NCI-H226 (cell line): ENCODE measurements around the gene EDN2.

Source experiments
- DNase-seq: peaks from one replicate; pipeline ENCODE4 v3.0.0-alpha.2; 2015

The EDN2 gene

GRCh38 chr1:41497461-41498030 is 13.1 kb upstream of the EDN2 start:
- DNase-seq = no peak

DNA sequence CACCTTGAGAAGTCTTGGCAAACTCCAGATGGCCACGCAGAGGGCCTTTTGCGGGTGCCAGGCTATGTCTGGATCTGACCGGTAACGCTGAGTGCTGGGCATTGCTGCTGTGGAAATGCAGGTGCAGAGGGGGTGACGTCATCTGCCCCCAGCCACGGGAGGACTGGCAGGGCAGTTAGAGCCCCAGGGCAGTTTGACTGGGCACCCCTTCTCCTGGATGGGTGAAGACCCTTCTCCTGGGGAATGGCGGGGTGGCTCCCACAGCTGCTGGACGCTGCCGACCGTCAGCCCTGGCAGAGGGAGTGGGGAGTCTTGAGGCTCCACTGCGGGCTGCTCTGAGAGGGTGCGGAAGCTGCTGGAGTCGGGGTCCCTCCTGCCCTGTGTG is 12.6 kb upstream of the EDN2 start:
- DNase-seq = no peak

- peak; percentile 91 for DNase-seq
These were observed 11.9 kb upstream of the EDN2 start for GRCh38 chr1:41496080-41497055.

GRCh38 chr1:41495210-41495948 is 10.9 kb upstream of the EDN2 start:
- DNase-seq = peak; percentile 69

DNA sequence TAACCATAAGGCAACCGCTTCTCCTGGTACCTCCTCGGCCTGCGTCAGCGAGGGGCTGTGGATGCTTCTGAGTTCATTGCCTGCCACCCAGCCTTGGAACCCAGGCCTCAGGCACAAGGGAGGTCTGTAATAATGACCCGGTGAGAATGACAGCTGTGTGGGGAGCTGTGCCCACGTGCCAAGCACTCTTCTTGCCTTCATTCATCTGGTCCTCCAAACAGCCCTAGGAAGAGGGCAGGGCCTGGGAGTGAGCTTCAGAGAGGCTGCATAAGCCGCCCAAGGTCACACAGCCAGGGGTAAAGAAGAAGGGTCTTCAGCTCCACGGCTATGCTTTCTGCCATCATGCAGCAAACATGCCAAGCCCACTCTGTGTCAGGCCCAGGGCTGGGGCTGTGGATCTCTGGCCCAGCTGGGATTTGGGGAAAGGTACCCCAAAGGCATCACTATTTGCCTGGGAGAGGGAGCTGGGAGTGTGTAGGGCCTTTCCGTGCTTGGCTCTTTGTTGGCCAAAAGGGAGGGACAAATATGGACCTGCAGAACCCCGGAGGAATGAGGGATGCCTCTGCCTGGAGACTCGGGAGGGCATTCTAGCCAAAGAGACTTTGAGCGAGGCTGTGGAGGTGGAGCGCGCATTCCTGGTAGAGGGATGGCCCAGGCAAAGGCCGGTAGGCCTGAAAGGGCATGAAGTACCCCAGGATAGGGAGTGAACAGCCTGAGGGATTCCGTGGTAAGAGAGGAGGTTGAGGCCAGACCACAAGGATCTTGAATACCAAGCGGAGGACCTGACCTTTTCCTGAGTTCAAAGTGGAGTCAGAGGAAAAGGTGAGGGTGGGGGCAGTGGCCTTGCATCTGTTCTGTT is 10.1 kb upstream of the EDN2 start:
- peak; percentile 58 for DNase-seq

- DNase-seq = no peak
These were observed 9.3 kb upstream of the EDN2 start for GRCh38 chr1:41493626-41494350.

- DNase-seq = peak; percentile 98
These were observed 8.6 kb upstream of the EDN2 start for GRCh38 chr1:41493117-41493536.

DNA sequence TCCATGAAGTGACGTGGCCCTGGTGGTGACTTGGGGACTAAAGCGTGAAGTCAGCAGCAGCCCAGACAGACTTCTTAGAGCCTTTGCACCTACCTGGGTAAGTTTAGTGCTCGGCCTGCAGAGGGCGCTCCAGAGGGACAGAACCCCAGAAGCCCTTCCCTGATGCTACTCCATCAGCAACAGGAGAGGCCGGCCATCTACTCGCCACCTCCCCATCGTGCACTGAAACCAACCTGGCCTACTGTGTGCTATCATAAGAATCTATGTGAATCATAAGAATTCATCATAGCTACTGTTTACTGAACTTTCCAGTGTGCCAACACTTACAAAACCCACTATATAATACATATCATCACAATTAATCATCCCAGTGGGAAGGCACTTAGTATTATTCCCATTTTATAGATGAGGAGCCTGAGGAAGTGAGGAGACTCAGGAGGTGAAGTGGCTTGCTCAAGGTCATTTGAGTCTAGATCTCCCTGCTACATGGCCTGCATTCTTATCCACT is 7.9 kb upstream of the EDN2 start:
- DNase-seq = no peak

- no peak for DNase-seq
These were observed 6.4 kb upstream of the EDN2 start for GRCh38 chr1:41490911-41491310.

GRCh38 chr1:41489561-41489960 is 5.1 kb upstream of the EDN2 start:
- no peak for DNase-seq

DNA sequence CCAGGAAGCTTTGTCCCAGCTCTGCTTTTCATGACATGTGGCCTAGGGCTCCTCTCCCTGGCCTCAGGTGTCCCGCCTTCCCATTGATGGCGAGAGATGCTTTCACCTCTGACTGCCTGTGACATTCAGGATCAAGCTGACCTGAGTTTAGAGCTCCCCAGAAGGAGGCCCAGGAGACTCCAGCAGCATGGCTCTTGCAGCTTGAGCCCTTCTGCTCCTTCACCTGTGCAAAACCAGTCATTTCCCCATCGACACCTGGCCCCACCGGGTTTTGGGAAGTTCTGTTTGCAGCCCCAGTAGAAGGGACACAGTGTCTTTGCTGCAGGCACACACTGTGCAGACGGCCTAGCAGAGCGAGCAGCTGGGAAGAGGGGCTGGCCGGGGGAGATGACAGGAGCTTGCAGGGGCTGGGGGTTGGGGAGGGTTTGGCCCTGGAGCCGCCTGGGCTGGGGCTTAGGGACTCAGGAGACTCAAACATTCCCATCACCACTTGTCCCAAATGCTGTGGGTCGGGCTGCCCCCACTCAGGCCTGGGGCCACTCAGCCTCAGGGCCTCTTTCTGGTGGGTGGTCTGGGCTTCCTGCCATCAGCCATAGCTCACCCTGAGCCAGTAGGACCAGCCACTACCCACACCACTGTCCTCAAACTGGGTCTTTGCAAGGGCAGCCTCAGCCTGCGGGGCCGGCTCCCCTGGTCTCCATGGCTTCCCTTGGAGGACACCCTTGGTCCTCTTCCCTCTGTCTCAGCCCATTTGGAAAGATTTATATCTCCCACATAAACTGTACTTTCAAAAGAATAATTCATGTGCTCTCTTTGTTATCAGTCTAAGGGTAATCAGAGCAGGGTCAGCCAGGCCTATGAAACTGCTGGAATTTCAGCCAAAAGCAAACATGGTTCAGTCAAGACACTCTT is 3.8 kb upstream of the EDN2 start:
- no peak for DNase-seq

- no peak for DNase-seq
These were observed 2.9 kb upstream of the EDN2 start for GRCh38 chr1:41487126-41488039.

GRCh38 chr1:41486371-41487125 is 2.1 kb upstream of the EDN2 start:
- peak; percentile 63 for DNase-seq

- DNase-seq = no peak
These were observed 1.5 kb upstream of the EDN2 start for GRCh38 chr1:41486053-41486370.

- DNase-seq = peak; percentile 63
These were observed 1.1 kb upstream of the EDN2 start for GRCh38 chr1:41485605-41486004.

GRCh38 chr1:41483960-41484401 is 502 bp downstream of the EDN2 start:
- DNase-seq = no peak

DNA sequence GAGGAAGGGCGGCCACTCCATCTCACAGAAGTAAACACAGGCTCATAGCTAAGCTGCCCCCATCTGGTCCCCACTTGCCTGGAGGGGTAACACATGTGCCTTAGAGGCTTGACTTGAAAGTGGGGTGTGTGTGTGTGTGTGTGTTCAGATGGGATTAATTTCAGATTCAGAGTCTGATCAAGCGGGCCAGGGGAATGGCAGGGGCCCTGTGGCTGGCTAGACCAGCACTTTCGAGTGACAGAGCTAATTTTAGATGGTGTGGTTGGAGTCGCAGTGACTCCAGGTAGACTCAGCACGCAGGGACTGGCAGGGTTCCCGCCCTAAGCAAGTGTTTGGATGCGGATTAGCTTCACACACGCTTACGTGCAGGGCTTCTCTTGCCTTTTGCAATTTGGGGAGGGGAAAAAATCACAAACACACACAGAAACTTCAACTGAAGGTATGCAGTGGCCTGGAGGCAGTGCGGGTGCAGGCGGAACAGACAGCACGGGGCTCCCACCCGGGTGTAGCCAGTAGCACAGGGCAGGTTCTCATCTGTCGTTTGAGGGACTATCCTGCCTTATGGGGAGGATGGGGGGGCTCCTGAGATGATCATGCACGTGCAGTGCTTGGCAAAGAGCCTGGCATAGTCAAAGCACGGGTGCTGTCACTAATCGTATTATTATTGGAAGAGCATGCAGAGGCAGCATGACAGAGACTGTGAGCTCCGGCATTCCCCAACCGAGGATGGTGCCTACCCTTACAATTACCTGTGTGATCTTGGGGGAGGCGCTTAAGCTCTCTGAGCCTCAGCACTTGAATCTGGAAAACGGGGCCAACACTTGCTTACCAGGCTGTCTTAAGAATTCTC is 1.3 kb downstream of the EDN2 start:
- no peak for DNase-seq
